Testis (tissue), 2 donors: ENCODE measurements around the gene ST3GAL2.

Experiments
- POLR2A ChIP-seq: fragments of 450-650 bp; IDR thresholded peaks from one replicate; pipeline ENCODE4 v1.6.1; 2017; ENCODE audit warnings: antibody characterized with exemption, mild to moderate bottlenecking, moderate library complexity
- TF ChIP-seq, protein P1 (sequence below), 3 experiments: fragments of 450-650 bp in 2 of 3; fragments of 200-600 bp in 1 of 3; sonication (generic) in 1 of 3; IDR thresholded peaks; one replicate each; pipeline ENCODE4 v1.5.1; 2016 to 2019; ENCODE audit warnings: antibody characterized with exemption in 3 of 3, mild to moderate bottlenecking in 2 of 3, moderate library complexity in 1 of 3

DNA sequence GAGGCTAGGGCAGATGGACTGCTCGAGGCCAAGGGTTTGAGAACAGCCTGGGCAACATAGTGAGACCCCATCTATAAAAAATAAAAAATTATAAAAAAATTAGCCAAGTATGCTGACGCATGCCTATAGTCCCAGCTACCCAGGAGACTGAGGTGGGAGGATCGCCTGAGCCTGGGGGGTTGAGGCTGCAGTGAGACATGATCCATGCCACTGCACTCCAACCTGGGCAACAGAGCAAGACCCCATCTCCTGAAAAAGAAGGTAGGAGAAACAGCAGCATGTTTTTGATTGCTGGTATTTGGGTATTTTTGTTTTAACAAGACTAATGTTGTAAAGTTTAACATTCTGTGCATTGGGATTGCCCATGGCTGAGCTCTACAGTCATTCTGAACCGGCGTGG is 101.1 kb downstream of the ST3GAL2 start:
- TF ChIP-seq, protein P1, sequence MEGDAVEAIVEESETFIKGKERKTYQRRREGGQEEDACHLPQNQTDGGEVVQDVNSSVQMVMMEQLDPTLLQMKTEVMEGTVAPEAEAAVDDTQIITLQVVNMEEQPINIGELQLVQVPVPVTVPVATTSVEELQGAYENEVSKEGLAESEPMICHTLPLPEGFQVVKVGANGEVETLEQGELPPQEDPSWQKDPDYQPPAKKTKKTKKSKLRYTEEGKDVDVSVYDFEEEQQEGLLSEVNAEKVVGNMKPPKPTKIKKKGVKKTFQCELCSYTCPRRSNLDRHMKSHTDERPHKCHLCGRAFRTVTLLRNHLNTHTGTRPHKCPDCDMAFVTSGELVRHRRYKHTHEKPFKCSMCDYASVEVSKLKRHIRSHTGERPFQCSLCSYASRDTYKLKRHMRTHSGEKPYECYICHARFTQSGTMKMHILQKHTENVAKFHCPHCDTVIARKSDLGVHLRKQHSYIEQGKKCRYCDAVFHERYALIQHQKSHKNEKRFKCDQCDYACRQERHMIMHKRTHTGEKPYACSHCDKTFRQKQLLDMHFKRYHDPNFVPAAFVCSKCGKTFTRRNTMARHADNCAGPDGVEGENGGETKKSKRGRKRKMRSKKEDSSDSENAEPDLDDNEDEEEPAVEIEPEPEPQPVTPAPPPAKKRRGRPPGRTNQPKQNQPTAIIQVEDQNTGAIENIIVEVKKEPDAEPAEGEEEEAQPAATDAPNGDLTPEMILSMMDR (IDR thresholded peaks at IDR 0.05): no peak
- TF ChIP-seq POLR2A: no peak
